HG02763 (cell line): Measurements from ENCODE around the gene CPNE4.
"Not testable (repeated sequence)": the region's sequence is repeated elsewhere in the genome, so short reads cannot be mapped to it uniquely, and the experiment has no call there.

Experiments used
- ATAC-seq: cut with Tn5 transposase; IDR thresholded peaks from one replicate; pipeline ENCODE4 v1.9.1; 2021; ENCODE audit warnings: mild to moderate bottlenecking, moderate library complexity; ENCODE audit not compliant: unreplicated experiment

The CPNE4 gene

GRCh38 chr3:131885871-131886270 is 148.9 kb downstream of the CPNE4 start:
- not testable (repeated sequence) for ATAC-seq

DNA sequence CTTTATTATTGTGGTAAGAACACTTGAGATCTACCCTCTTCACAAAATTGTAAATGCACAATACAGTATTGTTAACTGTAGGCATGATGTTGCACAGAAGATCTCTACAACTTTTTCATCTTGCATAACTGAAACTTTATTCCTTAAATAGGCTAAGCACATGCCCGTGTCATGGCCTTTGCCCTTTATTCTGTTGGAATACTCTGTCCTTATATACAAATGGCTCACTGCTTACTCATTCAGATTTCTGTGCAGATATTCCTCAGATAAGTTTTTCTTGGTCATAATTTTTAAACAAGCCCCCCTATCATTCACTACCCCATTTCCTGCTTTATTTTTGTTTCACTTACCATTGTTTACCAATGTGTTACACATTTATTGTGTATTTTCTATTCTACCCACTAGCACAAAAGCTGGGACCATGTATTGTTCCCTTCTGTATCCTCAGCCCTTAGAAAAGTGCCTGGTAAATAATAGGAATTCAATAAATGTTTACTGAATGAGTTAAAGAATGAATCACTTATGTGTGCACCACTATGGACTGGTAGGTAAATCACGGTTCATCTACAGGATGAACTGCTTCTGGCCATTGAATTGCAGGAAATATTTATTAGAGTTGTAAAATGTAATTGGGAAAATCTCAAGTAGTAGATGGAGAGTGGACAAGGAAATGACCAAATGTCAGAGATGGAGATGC is 151.0 kb downstream of the CPNE4 start:
- ATAC-seq: no peak

DNA sequence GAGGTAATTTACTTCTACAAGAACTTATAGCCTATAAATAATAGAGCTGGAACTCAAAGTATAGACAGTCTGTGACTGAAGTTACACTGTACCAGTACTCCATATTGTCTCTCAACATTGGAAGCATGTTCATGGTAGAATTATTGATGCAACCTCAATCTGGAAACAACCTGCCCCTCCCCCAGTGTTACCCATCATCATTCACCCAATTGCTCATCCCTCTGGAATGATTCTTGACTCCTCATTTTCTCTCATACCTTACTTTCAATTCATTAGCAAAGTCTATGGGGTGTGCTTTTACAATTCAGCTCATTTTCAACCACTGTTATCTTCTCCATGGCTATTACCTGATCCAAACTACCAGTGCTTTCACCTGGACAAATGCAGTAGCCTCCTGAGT is 151.7 kb downstream of the CPNE4 start:
- ATAC-seq: no peak

DNA sequence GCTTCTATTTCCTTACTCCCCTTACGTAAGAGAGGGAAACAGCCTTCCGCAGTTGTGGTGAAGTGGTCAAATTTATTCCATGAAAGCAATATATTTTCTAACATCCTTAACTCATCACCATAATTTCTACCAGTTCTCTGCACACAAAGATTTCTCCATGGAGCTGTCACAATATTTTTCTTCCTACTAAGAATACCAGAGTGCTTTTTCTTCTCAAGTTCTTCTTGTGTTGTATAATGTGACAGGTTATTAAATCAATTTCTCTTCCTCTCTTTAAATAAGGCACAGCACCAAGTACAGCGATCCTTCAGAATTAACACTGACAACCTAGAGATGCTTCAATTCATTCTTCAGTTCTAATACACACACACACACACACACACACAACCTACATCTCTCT is 153.0 kb downstream of the CPNE4 start:
- ATAC-seq: no peak

- ATAC-seq: no peak
These were observed 153.9 kb downstream of the CPNE4 start for GRCh38 chr3:131880948-131881347.

DNA sequence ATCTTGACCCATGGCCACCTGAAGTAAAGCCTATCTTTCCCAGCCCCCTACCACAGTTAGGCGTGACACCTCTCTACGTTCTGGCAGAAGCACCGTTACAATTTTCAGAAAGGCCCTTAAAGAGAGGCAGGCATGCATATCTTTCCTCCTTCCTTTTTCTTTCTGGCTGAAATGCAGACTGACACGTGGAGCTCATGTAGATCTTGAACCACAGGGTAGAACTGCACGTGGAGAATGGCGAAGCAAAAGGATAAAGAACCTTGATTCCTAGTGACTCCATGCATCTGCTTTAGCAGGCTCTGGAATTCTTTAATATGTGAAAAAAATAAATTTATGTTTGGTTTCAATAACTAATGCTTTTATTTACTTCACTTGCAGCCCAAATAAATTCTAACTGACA is 166.6 kb downstream of the CPNE4 start:
- no peak for ATAC-seq

DNA sequence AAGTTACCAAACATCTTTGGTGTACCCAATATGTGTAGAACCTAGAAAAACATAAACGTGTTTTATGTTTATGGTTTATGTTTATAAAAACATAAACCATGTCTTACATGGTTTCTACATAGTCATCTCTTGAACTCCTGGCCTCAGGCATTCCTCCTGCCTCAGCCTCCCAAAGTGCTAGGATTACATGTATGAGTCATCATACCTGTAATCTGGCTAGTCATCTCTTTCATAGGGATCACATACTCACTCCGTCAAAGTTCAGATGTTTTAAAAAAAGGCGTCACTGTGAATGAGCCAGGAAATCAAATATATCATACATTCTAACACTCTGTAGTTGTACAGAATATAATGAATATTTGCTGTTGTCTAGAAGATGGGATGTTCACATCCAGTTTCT is 178.6 kb downstream of the CPNE4 start:
- ATAC-seq: no peak

DNA sequence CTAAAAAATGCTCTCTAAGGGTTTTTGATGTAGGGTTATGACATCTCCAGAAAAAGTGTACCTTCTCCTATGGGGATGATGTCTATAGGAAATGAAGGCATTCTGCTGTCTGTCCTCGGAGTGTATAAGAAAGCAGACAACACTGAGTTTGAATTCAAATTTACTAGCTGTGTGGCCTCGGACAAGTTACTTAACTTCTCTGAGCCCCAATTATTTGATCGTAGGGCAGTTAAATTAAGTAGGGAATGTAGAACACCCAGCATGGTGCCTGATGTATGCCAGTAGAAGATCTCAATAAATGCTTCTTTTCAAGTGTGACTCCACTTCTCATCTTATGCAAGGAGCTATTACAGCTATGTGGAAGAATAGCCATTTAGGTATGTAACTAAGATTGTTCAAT is 184.6 kb downstream of the CPNE4 start:
- no peak for ATAC-seq

DNA sequence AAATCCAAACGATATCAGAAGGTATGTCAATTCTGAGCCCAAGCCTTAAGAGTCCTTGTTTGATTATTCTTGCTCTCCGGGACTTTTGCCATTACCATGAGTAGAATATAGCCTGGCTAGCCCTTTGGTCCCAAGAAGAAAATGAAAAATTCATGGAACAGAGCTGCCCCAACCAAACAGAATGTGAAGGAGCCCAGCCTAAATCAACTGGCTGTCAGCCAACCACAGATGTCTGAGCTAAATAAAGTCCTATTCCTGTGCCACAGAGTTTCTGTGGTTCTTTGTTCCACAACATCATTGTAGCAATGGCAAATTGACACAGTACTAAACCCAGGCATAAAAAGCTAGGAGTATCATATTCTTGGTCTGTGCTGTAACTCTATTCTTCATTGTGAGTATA is 185.2 kb downstream of the CPNE4 start:
- no peak for ATAC-seq

GRCh38 chr3:131847966-131848510 is 186.8 kb downstream of the CPNE4 start:
- ATAC-seq: no peak

DNA sequence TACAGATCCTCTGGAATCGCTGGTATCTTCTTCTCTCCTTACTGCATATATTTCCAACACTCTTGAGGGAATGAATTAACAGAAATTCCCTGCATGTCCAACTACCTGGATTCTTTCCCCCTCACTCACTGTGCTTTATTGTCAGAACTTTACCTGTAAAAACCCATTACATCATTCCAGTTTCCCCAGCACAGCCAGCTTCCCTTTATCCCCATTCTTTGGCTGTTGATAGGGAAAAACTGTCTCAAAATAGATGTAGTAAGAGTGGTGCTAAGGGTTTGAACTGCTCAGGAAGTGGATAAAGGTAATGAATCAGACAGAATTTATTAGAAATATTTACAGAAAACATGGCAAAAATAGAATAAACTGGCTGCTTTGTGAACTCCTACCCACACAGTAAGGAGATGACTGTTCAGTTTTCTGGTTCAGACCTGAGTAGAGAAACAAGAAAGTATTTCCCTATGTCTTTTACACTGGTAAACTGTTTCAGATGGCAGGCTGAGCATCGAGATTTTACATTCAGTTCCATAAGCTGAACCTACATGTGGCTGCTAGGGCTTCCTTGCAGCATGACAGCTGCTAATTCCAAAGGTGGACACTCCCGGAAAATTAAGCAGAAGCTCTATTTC is 188.4 kb downstream of the CPNE4 start:
- no peak for ATAC-seq

GRCh38 chr3:131843174-131843573 is 191.6 kb downstream of the CPNE4 start:
- no peak for ATAC-seq

DNA sequence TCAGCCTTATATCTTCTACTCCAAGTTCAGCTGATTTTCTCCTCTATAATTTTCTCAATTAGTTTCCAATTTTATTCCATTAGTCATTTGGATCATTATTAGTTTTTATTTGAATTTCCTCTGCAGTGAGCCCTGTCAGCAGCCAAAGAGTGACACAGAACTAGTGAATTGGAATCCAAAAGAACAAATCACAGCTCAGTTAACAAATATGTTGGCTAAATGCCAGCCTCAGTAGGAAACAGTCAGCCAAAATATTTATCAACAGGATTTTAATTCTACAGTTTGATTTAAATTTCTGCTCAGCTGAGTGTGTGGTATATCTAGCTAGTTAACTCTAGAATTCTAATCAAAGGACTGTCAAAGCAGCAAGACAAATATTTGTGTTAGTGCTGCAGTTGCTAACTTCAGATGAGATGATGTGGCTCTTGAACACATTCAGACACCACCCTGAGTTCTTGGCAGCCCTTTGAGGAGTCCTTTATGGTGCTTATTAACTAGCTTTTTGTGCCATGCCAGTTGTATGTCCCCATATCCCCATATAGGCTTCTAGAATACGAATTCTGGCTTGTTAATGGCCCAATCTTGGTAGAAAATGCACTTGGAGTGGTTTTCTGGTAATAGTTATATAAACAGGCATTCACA is 194.5 kb downstream of the CPNE4 start:
- ATAC-seq: no peak

DNA sequence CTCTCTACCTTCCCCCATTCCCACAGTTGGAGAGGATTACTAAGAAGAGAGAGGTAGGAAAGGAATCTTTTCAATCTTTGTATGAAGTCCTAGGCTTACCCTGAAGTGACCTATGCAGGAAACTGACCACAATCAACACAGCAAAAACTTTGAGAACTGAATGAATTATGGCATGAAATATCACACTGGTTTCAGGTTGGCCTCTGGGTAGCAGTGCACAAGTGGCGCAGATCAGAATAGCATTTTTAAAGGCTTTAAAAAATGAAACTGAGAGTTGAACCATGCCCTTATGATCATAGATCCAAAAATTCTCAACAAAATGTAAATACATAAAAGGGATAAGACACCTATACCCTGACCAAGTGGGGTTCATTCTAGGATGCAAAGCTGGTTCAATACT is 198.9 kb downstream of the CPNE4 start:
- no peak for ATAC-seq

DNA sequence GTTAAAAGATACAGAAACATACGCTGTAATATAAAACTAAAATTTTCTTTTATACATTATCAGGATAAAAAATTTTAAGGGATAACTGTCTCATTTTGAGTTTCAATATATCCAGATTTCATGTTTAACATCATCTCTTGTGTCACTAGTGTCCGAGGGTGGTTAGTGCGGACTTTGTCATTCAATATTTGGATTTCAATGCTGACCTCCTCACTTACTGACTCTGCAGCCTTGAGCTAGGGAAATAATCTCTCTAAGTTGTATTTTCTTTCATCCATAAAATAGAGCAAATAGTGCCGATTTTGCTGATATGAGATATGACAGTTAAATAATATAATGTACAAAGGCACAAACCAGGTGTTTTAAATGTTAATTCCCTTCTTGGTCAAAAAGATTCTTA is 203.2 kb downstream of the CPNE4 start:
- no peak for ATAC-seq

DNA sequence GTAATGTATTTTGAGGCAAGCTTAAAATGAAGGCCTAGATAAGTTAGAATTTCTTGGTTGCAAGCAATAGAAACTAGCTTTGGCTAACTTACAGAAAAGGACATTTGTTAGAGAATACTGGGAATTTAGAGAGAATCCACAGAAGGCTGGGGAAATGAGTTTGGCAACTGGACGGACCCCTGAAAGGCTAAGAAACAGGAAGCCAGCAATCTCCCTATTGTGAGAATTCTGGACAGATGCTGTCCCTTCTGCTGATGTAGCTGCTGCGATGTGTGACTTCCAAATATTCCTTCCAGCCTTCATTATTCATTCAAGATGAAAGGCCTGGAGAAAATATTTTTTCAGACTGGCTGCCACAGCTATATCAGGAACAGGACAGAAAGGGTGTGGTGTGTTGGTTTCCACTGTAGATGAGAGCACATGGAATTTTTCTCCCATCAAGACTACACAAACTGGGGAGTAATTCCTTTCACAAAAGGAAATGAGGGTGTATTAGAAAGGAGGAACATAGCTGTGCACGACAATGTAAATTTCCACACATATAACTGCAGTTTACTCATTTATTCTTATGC is 213.5 kb downstream of the CPNE4 start:
- ATAC-seq: no peak

- ATAC-seq: no peak
These were observed 215.3 kb downstream of the CPNE4 start for GRCh38 chr3:131819381-131820055.

GRCh38 chr3:131812433-131812832 is 222.4 kb downstream of the CPNE4 start:
- ATAC-seq: no peak

DNA sequence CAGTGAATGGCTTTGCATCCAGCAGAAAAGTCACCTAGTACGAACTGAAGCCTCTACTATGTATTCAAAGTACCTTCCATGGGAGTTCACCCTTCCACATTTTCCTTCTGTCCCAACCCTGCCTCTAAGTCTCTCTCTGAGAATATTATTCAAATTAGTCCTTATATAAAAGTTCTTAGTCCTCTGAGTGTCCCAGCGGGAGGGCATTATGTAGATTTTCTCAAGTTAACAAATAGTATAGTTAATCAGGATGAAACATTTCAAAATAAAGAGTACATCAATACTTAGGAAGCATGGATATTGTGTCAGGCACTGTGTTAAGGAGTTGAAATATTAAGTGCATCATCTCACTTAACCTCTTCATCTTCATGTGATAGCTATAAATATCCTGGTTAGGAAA is 223.3 kb downstream of the CPNE4 start:
- no peak for ATAC-seq

- ATAC-seq: no peak
These were observed 227.0 kb downstream of the CPNE4 start for GRCh38 chr3:131807822-131808221.

- ATAC-seq: no peak
These were observed 228.1 kb downstream of the CPNE4 start for GRCh38 chr3:131806736-131807135.
